Erythroblast (primary cell): ENCODE data around the gene DCAF10.

Experiments used
- GATA1 ChIP-seq: IDR thresholded peaks from 2 replicates; pipeline ENCODE4 v1.6.1; 2011; ENCODE audit warnings: low read depth, mild to moderate bottlenecking, control low read depth, low read length, moderate library complexity
- POLR2A ChIP-seq: IDR thresholded peaks from 2 replicates; pipeline ENCODE4 v1.6.1; 2011; ENCODE audit warnings: mild to moderate bottlenecking, low read length

DNA sequence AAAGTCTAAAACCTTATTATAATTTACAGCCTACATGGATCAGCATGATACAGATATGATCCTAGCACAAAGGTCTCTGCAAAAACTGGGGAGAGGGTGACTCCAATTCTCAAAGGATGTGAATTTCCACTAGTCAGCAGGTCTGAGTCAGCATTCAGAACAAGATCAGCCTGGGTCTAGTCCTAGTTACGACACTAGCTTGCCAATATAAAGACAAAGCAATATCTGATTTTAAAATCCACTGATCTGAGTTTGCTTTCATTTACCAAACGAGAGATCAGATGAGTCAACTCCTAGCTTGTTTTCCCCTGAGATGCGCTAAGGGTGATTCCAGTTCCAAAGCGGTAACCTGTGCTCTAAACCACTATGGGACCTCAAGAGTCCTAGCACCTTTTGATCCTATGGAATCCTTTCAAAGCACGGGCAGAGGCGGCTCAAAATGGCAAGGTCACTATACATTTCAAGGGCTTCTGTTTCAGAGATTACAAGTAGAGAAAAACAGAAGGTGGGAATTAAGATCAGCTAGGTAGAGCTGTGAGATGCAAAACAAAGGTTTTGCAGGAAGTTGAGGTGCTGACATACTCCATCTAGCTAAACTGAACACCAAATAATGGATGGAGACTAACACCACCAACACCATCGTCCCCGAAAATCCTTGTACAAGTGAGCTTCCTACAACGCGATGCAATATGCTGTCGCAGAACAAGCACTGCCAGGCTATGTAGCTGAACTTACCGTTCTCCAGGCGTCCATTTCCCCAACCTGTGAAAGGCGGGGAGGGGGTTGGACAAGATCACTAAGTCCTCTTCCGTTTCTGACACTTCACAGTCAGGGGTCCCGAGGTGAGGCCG lies 102.4 kb downstream of the DCAF10 start:
- TF ChIP-seq POLR2A, result no peak
- no peak for TF ChIP-seq GATA1
